WTC11 (cell line): Measurements from ENCODE around the gene CLEC5A.

Experiments used
- CBFB ChIP-seq: sonication (generic); formaldehyde crosslinking; IDR thresholded peaks from 2 replicates; pipeline ENCODE4 v1.8.1; 2022; ENCODE audit warnings: mild to moderate bottlenecking, low read depth, missing genetic modification reagents
- CTCF ChIP-seq: fragments of 200-600 bp; IDR thresholded peaks from 2 replicates; pipeline ENCODE4 v1.8.0; 2022; ENCODE audit warnings: antibody characterized with exemption
- ESRRA ChIP-seq: sonication (generic); formaldehyde crosslinking; IDR thresholded peaks from 2 replicates; pipeline ENCODE4 v1.8.1; 2022; ENCODE audit warnings: mild to moderate bottlenecking, missing genetic modification reagents, borderline replicate concordance
- FOXP4 ChIP-seq: sonication (generic); formaldehyde crosslinking; IDR thresholded peaks from 2 replicates; pipeline ENCODE4 v1.8.0; 2022; ENCODE audit warnings: mild to moderate bottlenecking, missing genetic modification reagents
- HMGA2 ChIP-seq: fragments of 250-450 bp; sonication (Bioruptor Pico); IDR thresholded peaks from 2 replicates; pipeline ENCODE4 v1.4.0; 2021; ENCODE audit warnings: mild to moderate bottlenecking, moderate library complexity
- MXD4 ChIP-seq: fragments of 250-450 bp; sonication (Bioruptor Pico); IDR thresholded peaks from 2 replicates; pipeline ENCODE4 v1.8.0; 2021; ENCODE audit warnings: mild to moderate bottlenecking, moderate library complexity, borderline replicate concordance
- MYBL2 ChIP-seq: sonication (generic); formaldehyde crosslinking; IDR thresholded peaks from 2 replicates; pipeline ENCODE4 v1.8.1; 2023; ENCODE audit warnings: mild to moderate bottlenecking, moderate library complexity, missing genetic modification reagents
- NFYB ChIP-seq: sonication (generic); formaldehyde crosslinking; conservative IDR thresholded peaks from 2 replicates; pipeline ENCODE4 v1.8.0; 2022; ENCODE audit warnings: low read depth, missing genetic modification reagents
- NR3C1 ChIP-seq: sonication (generic); formaldehyde crosslinking; conservative IDR thresholded peaks from 2 replicates; pipeline ENCODE4 v1.8.1; 2023; ENCODE audit warnings: low read depth, mild to moderate bottlenecking, missing genetic modification reagents
- SP1 ChIP-seq: sonication (generic); formaldehyde crosslinking; conservative IDR thresholded peaks from 2 replicates; pipeline ENCODE4 v1.8.1; 2022; ENCODE audit warnings: missing genetic modification reagents
- TCF7 ChIP-seq: sonication (generic); formaldehyde crosslinking; IDR thresholded peaks from 2 replicates; pipeline ENCODE4 v1.8.0; 2022; ENCODE audit warnings: mild to moderate bottlenecking, low read depth, missing genetic modification reagents, moderate library complexity
- TEAD4 ChIP-seq: sonication (generic); formaldehyde crosslinking; IDR thresholded peaks from 2 replicates; pipeline ENCODE4 v1.8.0; 2022; ENCODE audit warnings: mild to moderate bottlenecking, missing genetic modification reagents
- USF2 ChIP-seq: sonication (generic); formaldehyde crosslinking; IDR thresholded peaks from 2 replicates; pipeline ENCODE4 v1.8.1; 2023; ENCODE audit warnings: mild to moderate bottlenecking, missing genetic modification reagents, moderate library complexity

- TF ChIP-seq CTCF: no peak
- no peak for TF ChIP-seq USF2
- no peak for TF ChIP-seq TCF7 (CRISPR knock-in tag)
- no peak for TF ChIP-seq SP1 (CRISPR knock-in tag)
- no peak for TF ChIP-seq TEAD4
- no peak for TF ChIP-seq MYBL2 (CRISPR knock-in tag)
- TF ChIP-seq NR3C1 (CRISPR knock-in tag): no peak
- TF ChIP-seq NFYB (CRISPR knock-in tag): no peak
- TF ChIP-seq MXD4 (CRISPR knock-in tag): no peak
- no peak for TF ChIP-seq FOXP4 (CRISPR knock-in tag)
- no peak for TF ChIP-seq CBFB (CRISPR knock-in tag)
- no peak for TF ChIP-seq HMGA2 (CRISPR knock-in tag)
- no peak for TF ChIP-seq ESRRA (CRISPR knock-in tag)
Observed at GRCh38 chr7:141889321-141889720, 57.5 kb downstream of the CLEC5A start.
